ENCODE measurements around the gene POLR3H. TPM values are rescaled to one million over a fixed set of nuclear protein-coding genes. Genes with fewer than 3 reads are reported as not detected.

The POLR3H gene
- total and polyA plus RNA-seq, 7 donors, result 13.1 to 28.6 (median 18.4) TPM

- Histone ChIP-seq H3K4me3 (no peak overlapping the region), H3K36me3 (ENCODE audit: insufficient read depth in 1 of 2, low read depth in 1 of 2) (peaks cover 7 to 65% of the 10 kb centered on the region in 2 donors), H3K9me3 (no peaks in the 10 kb centered on the region), H3K27me3 (ENCODE audit: insufficient read depth in 3 of 3, low read length in 2 of 3) (no peaks in the 10 kb centered on the region), H3K4me1 (peaks cover 48% of the 10 kb centered on the region), H3K27ac (peak overlapping the region; percentile 1)
- peak in 1 of 2 donors; percentile 10 for DNase-seq
- no peak for ATAC-seq
- intact Hi-C loops (cut with DNase I), result no loop called here
- 84 to 95% (median 85%) methylated on average over 10 of the region's 10 CpGs for WGBS, 3 donors
- TF ChIP-seq CTCF (IDR thresholded peaks at IDR 0.05), result no peak
These were observed 38.6 kb downstream of the POLR3H start for GRCh38 chr22:41505511-41506220.

DNA sequence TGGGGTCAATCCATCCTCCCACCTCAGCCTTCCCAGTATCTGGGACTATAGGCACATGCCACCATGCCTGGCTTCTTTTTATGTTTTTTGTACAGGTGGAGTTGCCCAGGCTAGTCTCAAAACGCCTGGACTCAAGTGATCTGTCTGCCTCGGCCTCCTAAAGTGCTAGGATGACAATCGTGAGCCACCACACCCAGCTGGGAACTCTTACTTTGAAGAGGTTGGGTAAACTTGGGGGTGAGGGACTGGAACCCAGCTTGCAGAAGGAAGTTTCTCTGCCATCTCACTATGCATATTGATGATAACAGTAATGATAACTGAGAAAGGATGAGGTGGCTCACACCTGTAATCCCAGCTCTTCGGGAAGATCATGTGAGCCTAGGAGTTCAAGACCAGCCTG lies 39.5 kb downstream of the POLR3H start:
- DNase-seq (no peak), ATAC-seq (no peak)
- Histone ChIP-seq H3K4me3 (no peak overlapping the region), H3K27me3 (ENCODE audit: insufficient read depth in 3 of 3, low read length in 2 of 3) (no peaks in the 10 kb centered on the region), H3K4me1 (peaks cover 54% of the 10 kb centered on the region), H3K27ac (peak overlapping the region; percentile 72), H3K9me3 (no peaks in the 10 kb centered on the region), H3K36me3 (ENCODE audit: insufficient read depth in 1 of 2, low read depth in 1 of 2) (peaks cover 7 to 65% of the 10 kb centered on the region in 2 donors)
- TF ChIP-seq CTCF (IDR thresholded peaks at IDR 0.05), result no peak
- intact Hi-C loops (cut with DNase I), result no loop called here
- WGBS, 3 donors, result 59 to 84% (median 80%) methylated on average over 4 of the region's 4 CpGs

DNA sequence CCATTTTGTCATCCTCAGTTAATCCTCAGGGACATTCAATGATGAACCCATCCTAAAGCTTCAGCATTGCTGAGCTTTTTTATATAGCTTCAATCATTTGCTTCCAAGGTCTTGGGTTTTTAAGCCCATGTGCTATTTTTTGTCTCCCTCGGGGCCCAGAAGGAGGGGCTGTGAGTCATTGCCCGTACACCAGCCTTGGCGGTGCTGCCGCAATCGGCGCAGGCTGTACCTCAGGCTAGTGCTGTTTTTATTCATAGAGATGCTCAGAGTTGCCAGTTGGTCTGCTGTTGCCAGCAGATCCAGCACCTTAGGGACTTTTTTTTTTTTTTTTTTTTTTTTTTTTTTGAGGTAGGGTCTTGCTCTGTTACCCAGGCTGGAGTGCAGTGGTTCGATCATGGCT lies 39.9 kb downstream of the POLR3H start:
- Histone ChIP-seq H3K27ac (peak overlapping the region; percentile 72), H3K27me3 (ENCODE audit: insufficient read depth in 3 of 3, low read length in 2 of 3) (no peaks in the 10 kb centered on the region), H3K4me3 (no peak overlapping the region), H3K9me3 (no peaks in the 10 kb centered on the region), H3K36me3 (ENCODE audit: insufficient read depth in 1 of 2, low read depth in 1 of 2) (peaks cover 7 to 65% of the 10 kb centered on the region in 2 donors), H3K4me1 (peaks cover 55% of the 10 kb centered on the region)
- DNase-seq (peak; percentile 78 to 89), ATAC-seq (peak; percentile 84 to 89 (median 88))
- no peak for TF ChIP-seq CTCF (IDR thresholded peaks at IDR 0.05)
- intact Hi-C loops (cut with DNase I), result no loop called here
- 31 to 44% (median 33%) methylated on average over 7 of the region's 7 CpGs for WGBS, 3 donors

- no peaks in the 10 kb centered on the region for H3K9me3 ChIP-seq
- H3K36me3 ChIP-seq (ENCODE audit: insufficient read depth in 1 of 2, low read depth in 1 of 2), result peaks cover 3 to 49% of the 10 kb centered on the region in 2 donors
- DNase-seq (peak in 1 of 2 donors; percentile 37), ATAC-seq (peak in 3 of 4 donors; percentile 41 to 52 (median 50))
- 82 to 85% (median 85%) methylated on average over 5 of the region's 5 CpGs for WGBS, 3 donors
- no peak overlapping the region for H3K4me3 ChIP-seq
- no peaks in the 10 kb centered on the region for H3K27me3 ChIP-seq (ENCODE audit: insufficient read depth in 3 of 3, low read length in 2 of 3)
- intact Hi-C loops (cut with DNase I), result no loop called here
- TF ChIP-seq CTCF (IDR thresholded peaks at IDR 0.05), result peak; percentile 21
- peak overlapping the region; percentile 16 for H3K27ac ChIP-seq
- peaks cover 49% of the 10 kb centered on the region for H3K4me1 ChIP-seq
These were observed 43.1 kb downstream of the POLR3H start for GRCh38 chr22:41501209-41501608.

Data from psoas muscle (tissue), 8 donors.